ENCODE measurements around the gene EHMT1. TPM values are rescaled to one million over a fixed set of nuclear protein-coding genes. Genes with fewer than 3 reads are reported as not detected.

The EHMT1 gene
- total and polyA plus RNA-seq, 2 of the 13 experiments (the other 11 are each of a cell fraction or from before 2014, with no cell fraction given): 23.0 to 27.1 TPM

GRCh38 chr9:137816531-137817235, 197.9 kb downstream of the EHMT1 start (continued):
- TF ChIP-seq, protein P1, sequence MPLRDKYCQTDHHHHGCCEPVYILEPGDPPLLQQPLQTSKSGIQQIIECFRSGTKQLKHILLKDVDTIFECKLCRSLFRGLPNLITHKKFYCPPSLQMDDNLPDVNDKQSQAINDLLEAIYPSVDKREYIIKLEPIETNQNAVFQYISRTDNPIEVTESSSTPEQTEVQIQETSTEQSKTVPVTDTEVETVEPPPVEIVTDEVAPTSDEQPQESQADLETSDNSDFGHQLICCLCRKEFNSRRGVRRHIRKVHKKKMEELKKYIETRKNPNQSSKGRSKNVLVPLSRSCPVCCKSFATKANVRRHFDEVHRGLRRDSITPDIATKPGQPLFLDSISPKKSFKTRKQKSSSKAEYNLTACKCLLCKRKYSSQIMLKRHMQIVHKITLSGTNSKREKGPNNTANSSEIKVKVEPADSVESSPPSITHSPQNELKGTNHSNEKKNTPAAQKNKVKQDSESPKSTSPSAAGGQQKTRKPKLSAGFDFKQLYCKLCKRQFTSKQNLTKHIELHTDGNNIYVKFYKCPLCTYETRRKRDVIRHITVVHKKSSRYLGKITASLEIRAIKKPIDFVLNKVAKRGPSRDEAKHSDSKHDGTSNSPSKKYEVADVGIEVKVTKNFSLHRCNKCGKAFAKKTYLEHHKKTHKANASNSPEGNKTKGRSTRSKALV (CRISPR knock-in tag; IDR thresholded peaks at IDR 0.05): no peak
- no peak for TF ChIP-seq SNAI1 (CRISPR knock-in tag; IDR thresholded peaks at IDR 0.05; ENCODE audit: borderline replicate concordance)
- no peak for TF ChIP-seq REXO4 (CRISPR knock-in tag; IDR thresholded peaks at IDR 0.05; ENCODE audit: borderline replicate concordance)

DNA sequence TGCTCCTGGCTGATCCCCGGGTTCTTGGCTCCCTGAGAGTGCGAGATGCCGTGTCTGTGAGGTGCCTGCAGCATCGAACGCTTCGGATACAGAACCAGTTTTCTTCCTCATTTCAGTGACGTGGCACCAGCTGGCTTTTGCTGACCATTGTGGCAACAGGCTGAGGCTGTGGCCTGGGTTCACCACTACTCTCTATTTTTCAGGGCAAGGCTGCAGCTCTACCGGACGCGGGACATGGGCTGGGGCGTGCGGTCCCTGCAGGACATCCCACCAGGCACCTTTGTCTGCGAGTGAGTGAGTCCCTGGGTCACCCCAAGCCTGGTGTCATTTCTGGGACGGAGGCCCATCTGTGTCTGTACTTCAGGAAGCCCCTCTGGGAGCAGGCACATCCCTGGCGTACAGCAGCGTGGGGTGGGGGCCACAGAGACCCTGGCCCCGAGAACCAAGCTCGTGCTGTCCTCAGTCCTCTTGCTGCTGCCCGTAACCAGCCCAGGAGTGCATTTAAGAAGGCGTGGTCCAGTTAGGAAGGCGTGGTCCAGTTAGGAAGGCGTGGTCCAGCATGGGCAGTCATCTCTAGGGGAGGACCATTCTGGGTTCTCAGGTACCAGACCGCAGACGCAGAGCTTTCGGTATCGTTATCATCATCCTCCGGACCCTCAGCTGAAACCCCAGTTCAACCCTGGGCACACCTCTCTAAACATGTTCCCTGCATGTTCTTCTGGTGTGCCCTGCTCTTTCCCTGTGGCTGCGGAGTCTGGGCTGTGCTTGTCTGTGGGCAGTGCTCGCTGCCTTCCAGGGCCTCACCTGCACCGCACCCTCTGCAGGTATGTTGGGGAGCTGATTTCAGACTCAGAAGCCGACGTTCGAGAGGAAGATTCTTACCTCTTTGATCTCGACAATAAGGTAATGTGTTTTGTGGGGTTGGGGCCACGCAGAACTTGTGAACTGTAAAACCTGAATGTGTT, 198.7 kb downstream of the EHMT1 start:
- no peaks in the 10 kb centered on the region for H4K20me1 ChIP-seq (ENCODE audit: insufficient read depth, low read length)
- no peak for DNase-seq (ENCODE audit: low spot score)
- no peaks in the 10 kb centered on the region for H3K9me3 ChIP-seq (ENCODE audit: low read length)
- TF ChIP-seq DNMT3B (CRISPR knock-in tag; conservative IDR thresholded peaks at IDR 0.05) (no peak), GLI4 (CRISPR knock-in tag; IDR thresholded peaks at IDR 0.05; ENCODE audit: borderline replicate concordance) (no peak), THYN1 (CRISPR knock-in tag; IDR thresholded peaks at IDR 0.05; ENCODE audit: borderline replicate concordance, low read depth) (no peak), NRL (CRISPR knock-in tag; IDR thresholded peaks at IDR 0.05; ENCODE audit: borderline replicate concordance) (no peak), TCF12 (IDR thresholded peaks at IDR 0.05) (no peak), TCF12 (CRISPR knock-in tag; IDR thresholded peaks at IDR 0.05) (no peak), DMAP1 (CRISPR knock-in tag; IDR thresholded peaks at IDR 0.05) (no peak), HOXA9 (CRISPR knock-in tag; IDR thresholded peaks at IDR 0.05; ENCODE audit: borderline replicate concordance) (no peak), HOXA7 (CRISPR knock-in tag; IDR thresholded peaks at IDR 0.05) (no peak), RAD21 (CRISPR knock-in tag; IDR thresholded peaks at IDR 0.05) (no peak)
- TF ChIP-seq, protein P2, sequence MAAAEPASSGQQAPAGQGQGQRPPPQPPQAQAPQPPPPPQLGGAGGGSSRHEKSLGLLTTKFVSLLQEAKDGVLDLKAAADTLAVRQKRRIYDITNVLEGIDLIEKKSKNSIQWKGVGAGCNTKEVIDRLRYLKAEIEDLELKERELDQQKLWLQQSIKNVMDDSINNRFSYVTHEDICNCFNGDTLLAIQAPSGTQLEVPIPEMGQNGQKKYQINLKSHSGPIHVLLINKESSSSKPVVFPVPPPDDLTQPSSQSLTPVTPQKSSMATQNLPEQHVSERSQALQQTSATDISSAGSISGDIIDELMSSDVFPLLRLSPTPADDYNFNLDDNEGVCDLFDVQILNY (CRISPR knock-in tag; conservative IDR thresholded peaks at IDR 0.05): no peak
- BruUV-seq (replicated peaks): no TSS peak
- no peak overlapping the region for H3K9ac ChIP-seq (ENCODE audit: insufficient read depth, low read depth, low read length)
- H3K27ac ChIP-seq (ENCODE audit: extremely low read length, insufficient read depth, low read length): no peak overlapping the region
- no peaks in the 10 kb centered on the region for H3K27me3 ChIP-seq (ENCODE audit: control insufficient read depth in 1 of 2, insufficient read depth in 2 of 2, low read length in 2 of 2)
- no peak overlapping the region for H3K4me2 ChIP-seq (ENCODE audit: low read depth, low read length)
- ChIA-PET POLR2A (no interaction called here), CTCF (ENCODE audit: low intra/inter-chr PET ratio, low total read pairs) (no interaction called here)
- intact Hi-C loops (cut with micrococcal nuclease; ENCODE audit: unreplicated experiment): no loop called here
- no peaks in the 10 kb centered on the region for H3K4me1 ChIP-seq (ENCODE audit: insufficient read depth, low read length)
- peaks cover 32 to 53% of the 10 kb centered on the region in 2 experiments for H3K36me3 ChIP-seq (replicated peaks in 1 of 2; ENCODE audit: control insufficient read depth in 1 of 2, insufficient read depth in 2 of 2, low read length in 2 of 2)
- H2AFZ ChIP-seq (ENCODE audit: low read length): no peak overlapping the region
- in situ Hi-C loops (cut with HindIII; ENCODE audit: extremely low pct_ligation_motif_present, low pct_unique_long_range_greater_than_20kb): no loop called here
- H3K4me3 ChIP-seq (replicated peaks in 1 of 3; ENCODE audit: insufficient read depth in 1 of 3, low read depth in 2 of 3, low read length in 3 of 3): no peak overlapping the region
- no peak for FAIRE-seq
- 98% methylated on average over 24 of the region's 35 CpGs for WGBS (ENCODE audit: low lambda C conversion rate)
- no peak for ATAC-seq
- no peaks in the 10 kb centered on the region for H3K79me2 ChIP-seq (ENCODE audit: insufficient read depth, low read length)

Data from HepG2 (cell line).